Cardiac septum (tissue), 1 donor: ENCODE results near the gene RNF187. TPM values are rescaled to one million over a fixed set of nuclear protein-coding genes. Genes with fewer than 3 reads are reported as not detected.

Experiments
- DNase-seq: peaks from one replicate; pipeline ENCODE4 v3.0.0-alpha.2; 2020; ENCODE audit warnings: low spot score
- intact Hi-C: fragments of 100-400 bp; cut with DNase I; formaldehyde crosslinking; loops from one replicate; pipeline ENCODE4 v1.14.0; 2022
- long read RNA-seq: library from polyadenylated mRNA; unstranded; transcript quantifications from one replicate; pipeline ENCODE4 v2.0.0, GENCODE V29; 2021
- total RNA-seq: library from RNA; stranded (reverse); fragmentation: NEBNext Ultra II Directional; extraction: Animal tissue kit (Norgen Biotek cat#: 25700); gene quantifications from one replicate; pipeline ENCODE4 v1.2.1, GENCODE V29; 2021
- donor health status: DM: no; HTN: no; CAD: no.

The RNF187 gene
- 83.2 TPM for total RNA-seq
- long read RNA-seq, transcript RNF187-201 (4 exons, 3,017 nt): major isoform, 182 of 219 reads
- long read RNA-seq, partial matches to known transcripts: 6 of 219 reads
- long read RNA-seq, other reads (novel, unspliced or antisense): 31 of 219 reads

DNA sequence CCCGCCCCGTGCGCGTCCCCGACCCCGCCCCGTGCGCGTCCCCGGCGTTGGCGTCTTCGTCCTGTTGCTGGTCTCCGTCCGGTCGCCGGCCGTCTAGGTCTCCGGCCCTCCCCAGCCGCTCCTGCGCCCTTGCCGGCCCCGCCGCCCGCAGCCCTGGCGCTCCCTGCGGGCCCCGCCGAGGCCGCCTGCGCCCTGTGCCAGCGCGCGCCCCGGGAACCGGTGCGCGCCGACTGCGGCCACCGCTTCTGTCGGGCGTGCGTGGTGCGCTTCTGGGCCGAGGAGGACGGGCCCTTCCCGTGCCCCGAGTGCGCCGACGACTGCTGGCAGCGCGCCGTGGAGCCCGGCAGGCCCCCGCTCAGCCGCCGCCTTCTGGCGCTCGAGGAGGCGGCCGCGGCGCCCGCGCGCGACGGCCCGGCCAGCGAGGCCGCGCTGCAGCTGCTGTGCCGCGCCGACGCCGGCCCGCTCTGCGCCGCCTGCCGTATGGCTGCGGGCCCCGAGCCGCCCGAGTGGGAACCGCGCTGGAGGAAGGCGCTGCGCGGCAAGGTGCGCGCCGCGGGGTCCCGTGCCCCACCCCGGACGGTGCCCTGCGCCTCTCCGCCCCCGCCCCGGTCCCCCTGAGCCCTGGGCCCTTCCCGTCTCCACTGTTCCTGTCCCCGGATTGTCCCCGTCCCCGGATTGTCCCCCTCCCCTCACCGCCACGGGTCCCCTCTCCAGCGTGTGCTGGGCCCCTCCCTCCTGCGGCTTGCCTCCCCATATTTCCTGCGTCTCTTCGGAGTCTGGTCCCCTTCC is at the start of gene RNF187:
Gene RNF187, plus strand, starts transcription at position 47 of the 789 bp plus-strand sequence.
- intact Hi-C loops: no loop called here

DNA sequence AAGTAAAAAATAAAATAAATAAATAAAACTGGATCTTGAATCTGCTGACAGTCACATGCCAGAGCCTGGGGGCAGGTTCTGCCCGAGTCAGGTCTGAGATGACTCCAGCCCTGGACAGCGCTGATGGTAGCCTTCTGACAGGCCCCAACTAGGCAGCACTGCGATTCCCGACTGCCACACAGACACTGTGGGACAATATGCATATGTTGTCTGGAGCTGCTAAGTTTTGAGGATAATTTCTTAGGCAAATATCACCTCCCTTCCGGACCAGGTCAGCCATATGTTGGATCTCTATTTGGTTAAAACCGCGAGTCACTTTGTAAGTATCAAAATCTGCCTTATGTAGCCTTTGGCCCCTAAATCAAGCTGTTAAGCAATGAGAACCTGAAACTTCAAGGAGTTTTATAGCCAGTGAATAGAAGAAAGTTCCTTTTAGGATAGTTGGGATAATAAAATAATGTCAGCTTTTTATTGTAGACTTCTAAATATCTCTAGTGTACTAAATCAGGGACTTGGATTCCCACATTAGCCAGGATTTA is 49.7 kb upstream of the RNF187 start:
- no peak for DNase-seq
- intact Hi-C loops: no loop called here

More for the DNA sequence above, at the start of gene RNF187:
- DNase-seq: peak; percentile 96

DNA sequence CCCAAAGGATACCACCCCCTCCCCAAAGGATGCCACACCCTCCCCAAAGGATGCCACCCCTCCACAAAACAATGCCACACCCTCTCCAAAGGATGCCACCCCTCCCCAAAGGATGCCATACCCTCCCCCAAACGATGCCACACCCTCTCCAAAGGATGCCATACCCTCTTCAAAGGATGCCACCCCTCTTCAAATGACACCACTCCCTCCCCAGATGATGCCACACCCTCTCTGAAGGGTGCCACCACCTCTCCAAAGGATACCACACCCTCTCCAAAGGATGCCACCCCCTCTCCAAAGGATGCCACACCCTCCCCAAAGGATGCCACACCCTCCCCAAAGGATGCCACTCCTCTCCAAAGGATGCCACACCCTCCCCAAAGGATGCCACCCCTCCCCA is 48.9 kb upstream of the RNF187 start:
- no peak for DNase-seq
- intact Hi-C loops: no loop called here

- intact Hi-C loops: no loop called here
- DNase-seq: no peak
Measured at GRCh38 chr1:228440761-228441500, 46.3 kb upstream of the RNF187 start.

DNA sequence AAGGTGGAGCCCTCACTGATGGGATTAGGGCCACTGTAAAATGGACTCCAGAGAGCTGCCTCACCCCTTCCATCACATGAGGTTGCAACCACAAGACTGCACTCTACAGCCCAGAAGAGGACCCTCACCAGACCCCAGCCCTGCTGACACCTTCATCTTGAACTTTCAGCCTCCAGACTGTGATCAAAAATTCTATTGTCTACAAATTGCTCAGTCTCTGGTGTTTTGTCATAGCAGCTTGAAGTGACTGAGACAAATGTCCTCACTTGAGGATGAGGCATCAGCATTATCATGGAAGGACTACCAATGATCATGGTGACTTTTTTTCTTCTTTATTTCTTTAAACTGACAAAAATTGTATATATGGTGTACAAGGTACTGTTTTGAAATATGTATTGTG is 43.8 kb upstream of the RNF187 start:
- DNase-seq: no peak
- intact Hi-C loops: no loop called here

GRCh38 chr1:228445490-228445842 is 41.7 kb upstream of the RNF187 start:
- DNase-seq: no peak
- intact Hi-C loops: no loop called here

DNA sequence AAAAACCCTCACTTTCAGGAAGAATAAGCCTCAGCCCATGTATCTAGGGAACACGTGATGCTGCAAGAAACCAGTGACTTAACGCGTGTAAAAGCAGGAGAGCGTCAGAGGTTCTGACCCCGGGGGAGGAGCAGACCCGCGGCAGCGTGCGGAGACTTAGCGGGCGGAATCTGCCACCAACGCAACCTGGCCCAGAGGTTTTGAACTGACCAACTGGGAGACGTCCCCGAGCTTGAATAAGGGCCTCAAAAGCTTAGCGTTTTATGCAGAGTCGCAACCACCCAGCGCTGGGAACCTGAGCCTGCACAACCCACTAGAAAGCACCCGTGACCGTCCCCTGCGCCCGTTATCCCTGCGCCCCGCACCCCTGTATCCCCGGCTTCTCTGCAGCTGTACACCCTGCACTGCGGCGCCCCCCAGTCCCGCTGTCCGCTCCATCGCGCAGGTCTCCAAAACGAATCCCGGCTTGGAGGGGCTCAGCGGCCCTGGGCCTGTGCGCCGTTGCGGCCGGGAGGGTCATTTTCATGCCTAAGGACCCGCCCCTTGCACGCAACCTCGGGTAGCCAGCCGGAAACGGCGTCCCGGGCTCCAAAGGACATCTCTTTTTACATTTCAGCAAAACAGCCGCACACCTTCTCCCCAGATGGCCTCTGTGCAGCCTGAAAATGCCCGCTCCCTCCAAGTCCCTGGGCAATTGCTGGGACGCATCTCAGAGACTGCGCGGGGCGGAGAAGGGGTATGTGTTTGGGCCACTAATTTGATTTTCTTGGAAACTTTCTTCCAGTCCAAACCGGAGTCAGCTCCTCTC is 41.1 kb upstream of the RNF187 start:
- no peak for DNase-seq
- intact Hi-C loops: no loop called here

DNA sequence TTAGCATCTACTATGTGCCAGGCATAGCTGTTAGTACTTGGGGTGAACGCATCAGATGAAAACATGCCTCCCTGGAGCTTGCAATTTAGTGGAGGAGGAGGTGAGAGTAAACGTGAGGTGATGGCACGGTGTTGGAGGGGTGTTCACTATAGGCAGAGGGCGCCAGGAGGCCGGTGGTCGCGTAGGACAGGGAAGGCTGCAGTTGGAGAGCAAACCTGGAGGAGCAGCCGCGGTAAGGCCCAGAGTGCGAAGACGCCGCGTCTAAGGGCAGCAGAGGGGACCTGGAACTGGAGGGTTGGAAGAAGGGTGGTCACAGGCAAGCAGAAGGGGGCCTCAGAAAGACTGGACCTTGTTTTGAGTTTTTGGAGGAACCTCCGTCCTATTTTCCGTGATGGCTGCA is 40.3 kb upstream of the RNF187 start:
- DNase-seq: no peak
- intact Hi-C loops: no loop called here

DNA sequence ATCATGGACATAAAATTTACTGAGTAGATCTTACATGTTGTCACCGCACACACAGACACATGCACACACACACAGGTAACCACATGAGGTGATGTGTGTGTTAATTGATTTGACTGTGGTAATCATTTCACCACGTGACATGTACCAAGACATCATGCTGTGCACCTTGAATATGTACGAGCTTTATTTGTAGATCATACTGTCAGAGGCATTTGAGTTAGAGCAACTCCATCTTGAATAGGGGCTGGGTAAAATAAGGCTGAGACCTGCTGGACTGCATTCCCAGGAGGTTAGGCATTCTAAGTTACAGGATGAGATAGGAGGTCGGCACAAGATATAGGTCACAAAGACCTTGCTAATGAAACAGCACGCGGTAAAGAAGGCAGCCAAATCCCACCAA is 38.8 kb upstream of the RNF187 start:
- intact Hi-C loops: no loop called here
- DNase-seq: no peak

GRCh38 chr1:228450200-228450599 is 37.0 kb upstream of the RNF187 start:
- no peak for DNase-seq
- intact Hi-C loops: no loop called here

DNA sequence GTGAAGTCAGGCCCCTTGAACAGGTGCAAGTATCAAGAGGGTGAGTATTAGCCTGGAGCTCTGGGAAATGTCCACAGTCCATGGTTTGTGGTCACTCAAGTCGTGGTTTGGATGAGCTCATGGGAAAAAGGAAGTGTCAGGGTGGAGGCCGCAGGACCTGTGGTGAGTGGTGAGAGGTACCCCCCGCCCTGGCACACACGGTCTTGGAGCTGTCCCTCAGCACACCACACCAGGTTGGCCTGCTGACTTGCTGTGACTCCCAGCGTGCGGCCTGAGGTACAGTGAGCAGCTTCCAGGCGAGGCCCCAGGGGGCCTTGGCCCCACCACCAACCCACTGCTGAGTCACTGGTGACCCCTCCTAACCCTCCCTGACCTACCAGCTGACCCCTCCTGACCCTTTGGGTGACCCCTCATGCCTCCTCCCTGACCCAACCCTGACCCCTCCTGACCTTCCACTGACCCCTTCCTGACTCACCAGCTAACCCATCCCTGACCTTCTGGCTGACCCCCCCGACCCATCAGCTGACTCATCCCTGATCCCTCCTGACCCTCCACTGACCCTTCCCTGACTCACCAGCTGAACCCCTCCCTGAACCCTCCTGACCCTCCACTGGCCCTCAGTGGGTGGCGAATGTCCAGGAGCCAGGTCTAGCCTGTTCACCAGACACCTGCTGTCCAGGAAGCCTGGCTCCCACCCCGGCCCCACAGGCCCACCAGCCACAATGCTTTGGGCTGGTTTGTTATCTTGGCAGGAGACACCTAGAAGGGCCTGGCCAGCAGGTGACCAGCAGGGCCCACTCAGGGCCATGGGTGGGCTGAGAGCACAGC is 34.8 kb upstream of the RNF187 start:
- no peak for DNase-seq
- intact Hi-C loops: no loop called here

DNA sequence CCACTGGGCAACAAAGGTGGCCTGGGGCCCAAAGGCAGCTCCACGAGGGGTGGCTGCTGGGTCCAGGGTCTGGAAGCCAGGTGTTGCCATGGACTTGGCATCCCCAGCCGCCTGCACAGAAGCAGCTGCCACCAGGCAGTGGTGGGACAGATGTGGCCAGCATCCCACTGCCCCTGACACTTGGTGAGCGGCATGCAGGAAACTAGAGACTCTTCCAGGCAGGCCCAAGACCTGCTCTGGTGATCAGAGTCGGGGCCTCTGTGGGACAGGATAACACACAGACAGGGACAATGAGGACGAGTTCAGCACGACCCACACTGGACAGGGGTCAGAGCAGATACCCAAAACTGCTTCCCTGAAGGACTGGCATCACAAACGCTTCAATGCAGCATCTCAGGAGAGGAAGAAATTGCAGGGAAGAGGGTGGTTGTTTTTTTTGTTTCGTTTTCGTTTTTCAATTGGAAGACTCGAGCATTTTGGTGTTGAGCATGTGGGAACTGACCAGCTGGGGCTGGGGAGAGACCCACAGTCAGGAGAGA is 34.1 kb upstream of the RNF187 start:
- no peak for DNase-seq
- intact Hi-C loops: no loop called here

DNA sequence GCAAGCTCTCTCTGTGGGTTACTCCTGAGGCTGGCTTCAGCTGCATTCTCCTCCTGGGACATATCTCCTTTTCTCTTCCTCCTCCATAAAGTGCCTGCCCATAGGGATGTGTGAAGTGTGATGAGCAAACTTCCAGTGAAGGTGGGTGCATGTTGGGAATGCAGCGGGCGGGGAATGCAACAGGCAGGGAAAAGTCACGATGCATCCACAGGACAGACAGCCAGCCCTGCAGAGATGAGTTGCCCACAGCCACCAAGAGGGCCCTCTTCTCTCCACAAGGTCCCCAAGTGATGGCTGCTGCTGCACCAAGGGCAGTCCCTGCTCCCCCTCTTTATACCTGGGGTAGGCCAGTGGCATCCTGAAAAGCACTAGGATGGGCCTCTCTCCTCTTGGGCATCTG is 33.6 kb upstream of the RNF187 start:
- intact Hi-C loops: no loop called here
- DNase-seq: no peak

DNA sequence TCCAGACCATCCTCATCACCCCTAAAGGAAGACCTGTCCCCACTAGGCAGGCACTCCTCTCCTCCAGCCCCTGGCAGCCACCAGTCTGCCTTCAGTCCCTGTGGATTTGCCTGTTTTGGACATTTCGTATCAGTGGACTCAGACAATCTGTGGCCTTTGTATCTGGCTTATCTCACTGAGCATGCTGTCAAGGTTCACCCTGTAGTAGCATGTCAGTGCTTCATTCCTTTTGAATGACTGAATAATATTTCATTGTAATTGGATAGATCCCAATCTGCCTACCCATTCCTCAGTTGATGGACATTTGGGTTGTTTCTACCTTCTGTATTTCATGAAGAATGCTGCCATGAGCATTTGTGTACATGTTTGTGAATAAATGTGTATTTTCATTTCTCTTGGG is 32.9 kb upstream of the RNF187 start:
- DNase-seq: no peak
- intact Hi-C loops: no loop called here

GRCh38 chr1:228455715-228456114 is 31.5 kb upstream of the RNF187 start:
- DNase-seq: no peak
- intact Hi-C loops: loop anchor here (5.0 kb wide), 2 partner anchors 48 to 373 kb away; partner anchors contain the start of genes ARF1 and TRIM11

DNA sequence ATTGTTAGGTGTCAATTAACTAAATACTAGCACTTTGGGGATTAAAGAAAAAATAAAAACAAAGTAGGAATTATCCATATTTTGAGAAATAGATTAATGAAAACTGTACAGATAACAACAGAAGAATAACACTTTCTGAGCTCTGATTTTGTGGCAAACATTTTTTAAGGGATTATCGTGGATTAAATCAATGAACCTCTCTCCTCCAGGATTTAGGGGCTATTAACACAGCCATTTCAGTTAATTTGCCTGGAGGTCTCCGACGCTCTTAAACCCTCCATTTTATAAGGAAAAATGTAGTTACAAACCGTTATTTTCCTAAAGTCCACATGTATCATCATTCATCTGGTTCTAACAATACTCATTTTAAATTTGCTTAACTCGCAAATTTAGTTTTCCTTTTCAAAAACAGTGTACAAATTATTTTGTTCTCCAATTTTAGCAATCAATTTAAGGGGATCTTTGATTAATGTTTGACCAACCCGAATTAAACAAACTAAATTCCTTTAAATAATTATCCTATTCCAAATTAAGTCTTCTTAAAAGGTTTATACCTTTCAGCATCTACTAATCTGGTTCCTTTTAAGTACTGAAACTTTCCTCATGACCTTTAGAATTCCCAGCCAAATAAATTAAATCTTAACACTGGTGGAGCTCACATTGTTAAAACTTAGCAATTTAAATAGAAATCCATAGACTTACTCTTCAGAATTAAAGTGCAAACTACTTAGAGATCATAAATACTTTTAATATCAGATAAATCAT is 30.7 kb upstream of the RNF187 start:
- intact Hi-C loops: loop anchor here (5.0 kb wide), 2 partner anchors 49 to 374 kb away; partner anchors contain the start of genes ARF1 and TRIM11
- no peak for DNase-seq

GRCh38 chr1:228457017-228457395 is 30.2 kb upstream of the RNF187 start:
- DNase-seq: no peak
- intact Hi-C loops: loop anchor here (5.0 kb wide), 2 partner anchors 50 to 375 kb away; partner anchors contain the start of genes ARF1 and TRIM11
